ENCODE measurements around the gene RASGEF1C. TPM values are rescaled to one million over a fixed set of nuclear protein-coding genes. Genes with fewer than 3 reads are reported as not detected.

RASGEF1C gene
- total and polyA plus RNA-seq, 4 donors, result 0.09 to 0.10 TPM; not detected in 2

DNA sequence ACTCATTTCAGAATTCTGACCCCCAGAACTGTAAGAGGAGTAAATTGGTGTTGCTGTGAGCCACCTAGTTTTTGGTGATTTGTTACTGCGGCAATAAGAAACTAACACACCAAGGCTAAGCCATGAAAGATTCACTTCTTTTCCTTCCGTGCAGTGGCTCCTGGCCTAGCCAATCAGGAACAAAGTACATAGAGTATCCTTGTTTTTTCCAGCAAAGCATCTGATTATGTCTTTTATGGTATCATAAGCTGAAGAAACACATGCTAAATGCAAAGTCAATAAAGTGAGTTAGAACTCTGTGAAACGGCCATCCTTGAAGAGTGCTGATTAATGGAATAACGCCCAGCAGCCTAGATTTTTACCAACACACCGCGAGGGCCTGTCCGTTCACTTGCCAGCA, 148.8 kb downstream of the RASGEF1C start (continued):
- TF ChIP-seq, protein P1, sequence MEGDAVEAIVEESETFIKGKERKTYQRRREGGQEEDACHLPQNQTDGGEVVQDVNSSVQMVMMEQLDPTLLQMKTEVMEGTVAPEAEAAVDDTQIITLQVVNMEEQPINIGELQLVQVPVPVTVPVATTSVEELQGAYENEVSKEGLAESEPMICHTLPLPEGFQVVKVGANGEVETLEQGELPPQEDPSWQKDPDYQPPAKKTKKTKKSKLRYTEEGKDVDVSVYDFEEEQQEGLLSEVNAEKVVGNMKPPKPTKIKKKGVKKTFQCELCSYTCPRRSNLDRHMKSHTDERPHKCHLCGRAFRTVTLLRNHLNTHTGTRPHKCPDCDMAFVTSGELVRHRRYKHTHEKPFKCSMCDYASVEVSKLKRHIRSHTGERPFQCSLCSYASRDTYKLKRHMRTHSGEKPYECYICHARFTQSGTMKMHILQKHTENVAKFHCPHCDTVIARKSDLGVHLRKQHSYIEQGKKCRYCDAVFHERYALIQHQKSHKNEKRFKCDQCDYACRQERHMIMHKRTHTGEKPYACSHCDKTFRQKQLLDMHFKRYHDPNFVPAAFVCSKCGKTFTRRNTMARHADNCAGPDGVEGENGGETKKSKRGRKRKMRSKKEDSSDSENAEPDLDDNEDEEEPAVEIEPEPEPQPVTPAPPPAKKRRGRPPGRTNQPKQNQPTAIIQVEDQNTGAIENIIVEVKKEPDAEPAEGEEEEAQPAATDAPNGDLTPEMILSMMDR (IDR thresholded peaks at IDR 0.05; ENCODE audit: low read depth, low read length, missing input control), result no peak

DNA sequence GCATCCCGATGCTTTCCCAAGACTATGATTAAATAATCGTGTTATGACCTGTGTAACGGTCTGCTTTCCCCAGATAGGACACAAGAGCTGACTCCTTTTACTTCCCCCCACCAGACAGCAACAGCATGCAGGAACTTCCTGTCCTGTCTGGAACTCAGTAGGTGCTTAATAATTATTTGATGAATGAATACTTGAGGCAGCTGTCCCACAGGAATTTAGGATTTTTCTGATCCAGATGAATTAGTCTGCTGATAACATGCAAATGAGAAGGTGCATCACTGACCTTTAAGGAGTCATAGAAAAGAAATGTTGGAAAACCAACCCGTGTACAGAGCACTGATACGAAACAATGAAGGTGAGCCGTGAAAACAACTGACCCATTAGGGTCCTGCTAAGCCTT, 149.7 kb downstream of the RASGEF1C start:
- Histone ChIP-seq H3K9ac (ENCODE audit: low read depth in 1 of 2, low read length in 2 of 2) (no peak overlapping the region), H3K9me3 (ENCODE audit: control insufficient read depth in 4 of 4, low read length in 3 of 4) (no peaks in the 10 kb centered on the region), H3K27me3 (ENCODE audit: control insufficient read depth in 4 of 4, insufficient read depth in 4 of 4, low read length in 3 of 4) (no peaks in the 10 kb centered on the region), H3K27ac (ENCODE audit: low read depth in 1 of 2, low read length in 2 of 2) (no peak overlapping the region), H3K4me1 (ENCODE audit: control insufficient read depth in 4 of 4, insufficient read depth in 4 of 4, low read length in 3 of 4) (peaks cover 0 to 6% (median 4%) of the 10 kb centered on the region in 4 donors), H3K36me3 (ENCODE audit: control insufficient read depth in 4 of 4, insufficient read depth in 3 of 4, low read depth in 1 of 4, low read length in 3 of 4) (no peaks in the 10 kb centered on the region), H3K4me3 (ENCODE audit: low read depth in 1 of 3, low read length in 3 of 3) (no peak overlapping the region)
- 88% methylated on average over 6 of the region's 6 CpGs for WGBS
- no peak for DNase-seq (ENCODE audit: low spot score)
- TF ChIP-seq FOXA2 (IDR thresholded peaks at IDR 0.05), result no peak
- no peak for TF ChIP-seq TAF1 (conservative IDR thresholded peaks at IDR 0.05)
- no peak for TF ChIP-seq NR2F2 (IDR thresholded peaks at IDR 0.05)
- no peak for TF ChIP-seq GABPA (IDR thresholded peaks at IDR 0.05 in 1 of 2, conservative IDR thresholded peaks at IDR 0.05 in 1 of 2)

DNA sequence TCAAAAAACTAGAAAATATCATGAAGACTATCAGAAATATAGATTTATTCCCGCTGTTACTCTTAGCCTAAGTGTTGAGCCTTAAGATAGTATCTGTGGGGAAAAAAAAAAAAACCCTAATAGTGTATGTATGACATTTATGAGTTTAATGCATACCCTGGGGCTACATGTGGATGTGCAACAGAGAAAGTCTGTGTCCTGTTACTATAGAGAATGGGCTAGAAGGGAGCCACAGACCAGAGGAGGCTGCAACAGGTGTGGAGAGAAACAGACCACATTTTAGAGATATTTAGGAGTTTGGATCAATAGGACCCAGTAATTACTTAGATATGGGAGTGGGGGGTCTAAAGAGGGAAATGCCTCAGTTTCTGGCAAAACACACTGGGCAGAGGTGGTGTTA, 152.9 kb downstream of the RASGEF1C start:
- WGBS, result 99% methylated on average over 1 of the region's 1 CpG
- Histone ChIP-seq H3K9me3 (ENCODE audit: control insufficient read depth in 4 of 4, low read length in 3 of 4) (no peaks in the 10 kb centered on the region), H3K36me3 (ENCODE audit: control insufficient read depth in 4 of 4, insufficient read depth in 3 of 4, low read depth in 1 of 4, low read length in 3 of 4) (no peaks in the 10 kb centered on the region), H3K4me3 (ENCODE audit: low read depth in 1 of 3, low read length in 3 of 3) (no peak overlapping the region), H3K27me3 (ENCODE audit: control insufficient read depth in 4 of 4, insufficient read depth in 4 of 4, low read length in 3 of 4) (no peaks in the 10 kb centered on the region), H3K27ac (ENCODE audit: low read depth in 1 of 2, low read length in 2 of 2) (no peak overlapping the region), H3K9ac (ENCODE audit: low read depth in 1 of 2, low read length in 2 of 2) (no peak overlapping the region), H3K4me1 (ENCODE audit: control insufficient read depth in 4 of 4, insufficient read depth in 4 of 4, low read length in 3 of 4) (no peaks in the 10 kb centered on the region)
- TF ChIP-seq EGR1 (IDR thresholded peaks at IDR 0.05; ENCODE audit: low read depth in 2 of 2), result no peak
- TF ChIP-seq, protein P2, sequence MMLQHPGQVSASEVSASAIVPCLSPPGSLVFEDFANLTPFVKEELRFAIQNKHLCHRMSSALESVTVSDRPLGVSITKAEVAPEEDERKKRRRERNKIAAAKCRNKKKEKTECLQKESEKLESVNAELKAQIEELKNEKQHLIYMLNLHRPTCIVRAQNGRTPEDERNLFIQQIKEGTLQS (IDR thresholded peaks at IDR 0.05), result no peak
- TF ChIP-seq JUND (IDR thresholded peaks at IDR 0.05), result no peak
- TF ChIP-seq HNF4G (IDR thresholded peaks at IDR 0.05), result no peak
- no peak for TF ChIP-seq TAF1 (conservative IDR thresholded peaks at IDR 0.05)
- no peak for TF ChIP-seq FOXA1 (IDR thresholded peaks at IDR 0.05)
- TF ChIP-seq, protein P3, sequence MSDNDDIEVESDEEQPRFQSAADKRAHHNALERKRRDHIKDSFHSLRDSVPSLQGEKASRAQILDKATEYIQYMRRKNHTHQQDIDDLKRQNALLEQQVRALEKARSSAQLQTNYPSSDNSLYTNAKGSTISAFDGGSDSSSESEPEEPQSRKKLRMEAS (IDR thresholded peaks at IDR 0.05), result no peak
- TF ChIP-seq GABPA (IDR thresholded peaks at IDR 0.05 in 1 of 2, conservative IDR thresholded peaks at IDR 0.05 in 1 of 2), result no peak
- TF ChIP-seq, protein P4, sequence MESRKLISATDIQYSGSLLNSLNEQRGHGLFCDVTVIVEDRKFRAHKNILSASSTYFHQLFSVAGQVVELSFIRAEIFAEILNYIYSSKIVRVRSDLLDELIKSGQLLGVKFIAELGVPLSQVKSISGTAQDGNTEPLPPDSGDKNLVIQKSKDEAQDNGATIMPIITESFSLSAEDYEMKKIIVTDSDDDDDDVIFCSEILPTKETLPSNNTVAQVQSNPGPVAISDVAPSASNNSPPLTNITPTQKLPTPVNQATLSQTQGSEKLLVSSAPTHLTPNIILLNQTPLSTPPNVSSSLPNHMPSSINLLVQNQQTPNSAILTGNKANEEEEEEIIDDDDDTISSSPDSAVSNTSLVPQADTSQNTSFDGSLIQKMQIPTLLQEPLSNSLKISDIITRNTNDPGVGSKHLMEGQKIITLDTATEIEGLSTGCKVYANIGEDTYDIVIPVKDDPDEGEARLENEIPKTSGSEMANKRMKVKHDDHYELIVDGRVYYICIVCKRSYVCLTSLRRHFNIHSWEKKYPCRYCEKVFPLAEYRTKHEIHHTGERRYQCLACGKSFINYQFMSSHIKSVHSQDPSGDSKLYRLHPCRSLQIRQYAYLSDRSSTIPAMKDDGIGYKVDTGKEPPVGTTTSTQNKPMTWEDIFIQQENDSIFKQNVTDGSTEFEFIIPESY (IDR thresholded peaks at IDR 0.05), result no peak
- TF ChIP-seq RAD21 (IDR thresholded peaks at IDR 0.05), result no peak
- no peak for TF ChIP-seq RXRA (IDR thresholded peaks at IDR 0.05)
- TF ChIP-seq, protein P1 (IDR thresholded peaks at IDR 0.05; ENCODE audit: low read depth, low read length, missing input control), result no peak
- TF ChIP-seq YY1 (IDR thresholded peaks at IDR 0.05), result no peak
- no peak for DNase-seq (ENCODE audit: low spot score)

Data from liver (tissue), 9 donors.